Measurements from ENCODE around the gene ZNF331. TPM values are rescaled to one million over a fixed set of nuclear protein-coding genes. Genes with fewer than 3 reads are reported as not detected.

ZNF331 gene
- total and polyA plus RNA-seq, 7 donors, result 3.6 to 26.8 (median 16.8) TPM

GRCh38 chr19:53546758-53547513 is 9.0 kb downstream of the ZNF331 start:
- Histone ChIP-seq H3K4me3 (no peak overlapping the region), H3K27ac (peak overlapping the region in 3 of 4 donors; percentile 30 to 34 (median 33)), H3K36me3 (peaks cover 0 to 7% (median 0%) of the 10 kb centered on the region in 4 donors), H3K27me3 (no peaks in the 10 kb centered on the region), H3K4me1 (peaks cover 0 to 15% (median 3%) of the 10 kb centered on the region in 4 donors), H3K9me3 (no peaks in the 10 kb centered on the region)
- 52 to 75% methylated on average over 7 of the region's 7 CpGs for WGBS, 2 donors
- DNase-seq, result no peak
- intact Hi-C loops (cut with DNase I), result no loop called here
- TF ChIP-seq POLR2A (IDR thresholded peaks at IDR 0.05) (no peak), POLR2AphosphoS5 (IDR thresholded peaks at IDR 0.05) (no peak), EP300 (IDR thresholded peaks at IDR 0.05) (no peak)
- TF ChIP-seq, protein P1, sequence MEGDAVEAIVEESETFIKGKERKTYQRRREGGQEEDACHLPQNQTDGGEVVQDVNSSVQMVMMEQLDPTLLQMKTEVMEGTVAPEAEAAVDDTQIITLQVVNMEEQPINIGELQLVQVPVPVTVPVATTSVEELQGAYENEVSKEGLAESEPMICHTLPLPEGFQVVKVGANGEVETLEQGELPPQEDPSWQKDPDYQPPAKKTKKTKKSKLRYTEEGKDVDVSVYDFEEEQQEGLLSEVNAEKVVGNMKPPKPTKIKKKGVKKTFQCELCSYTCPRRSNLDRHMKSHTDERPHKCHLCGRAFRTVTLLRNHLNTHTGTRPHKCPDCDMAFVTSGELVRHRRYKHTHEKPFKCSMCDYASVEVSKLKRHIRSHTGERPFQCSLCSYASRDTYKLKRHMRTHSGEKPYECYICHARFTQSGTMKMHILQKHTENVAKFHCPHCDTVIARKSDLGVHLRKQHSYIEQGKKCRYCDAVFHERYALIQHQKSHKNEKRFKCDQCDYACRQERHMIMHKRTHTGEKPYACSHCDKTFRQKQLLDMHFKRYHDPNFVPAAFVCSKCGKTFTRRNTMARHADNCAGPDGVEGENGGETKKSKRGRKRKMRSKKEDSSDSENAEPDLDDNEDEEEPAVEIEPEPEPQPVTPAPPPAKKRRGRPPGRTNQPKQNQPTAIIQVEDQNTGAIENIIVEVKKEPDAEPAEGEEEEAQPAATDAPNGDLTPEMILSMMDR (IDR thresholded peaks at IDR 0.05), result no peak

DNA sequence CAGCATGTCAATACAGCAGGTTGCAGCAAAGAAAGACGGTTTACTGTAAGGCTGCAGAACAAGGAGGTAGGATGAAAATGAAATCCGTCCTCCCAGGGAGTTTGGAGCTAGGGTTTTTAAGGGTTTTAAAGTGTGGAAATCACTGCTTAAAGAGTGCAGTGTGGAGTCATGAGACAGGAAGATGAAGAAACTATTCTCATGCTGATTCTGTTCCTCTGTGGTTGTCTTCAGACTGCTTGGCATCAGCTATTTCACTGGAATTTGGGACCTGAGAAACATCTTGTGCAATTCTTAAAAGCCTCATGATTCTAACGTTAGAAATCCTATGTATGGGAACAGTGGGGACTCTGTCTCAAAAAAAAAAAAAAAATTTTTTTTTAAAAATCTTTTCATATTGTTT is 11.4 kb downstream of the ZNF331 start:
- H3K27ac ChIP-seq, result peak overlapping the region; percentile 55 to 66 (median 59)
- peak in 3 of 4 donors; percentile 11 to 52 (median 34) for TF ChIP-seq POLR2AphosphoS5 (IDR thresholded peaks at IDR 0.05)
- no peak for TF ChIP-seq POLR2A (IDR thresholded peaks at IDR 0.05)
- TF ChIP-seq, protein P1 (IDR thresholded peaks at IDR 0.05), result no peak
- TF ChIP-seq EP300 (IDR thresholded peaks at IDR 0.05), result peak in 2 of 4 donors; percentile 7 to 48
- intact Hi-C loops (cut with DNase I), result no loop called here
- H3K4me3 ChIP-seq, result no peak overlapping the region
- no peaks in the 10 kb centered on the region for H3K27me3 ChIP-seq
- no peaks in the 10 kb centered on the region for H3K9me3 ChIP-seq
- WGBS, 2 donors, result 57 to 71% methylated on average over 3 of the region's 3 CpGs
- H3K36me3 ChIP-seq, result no peaks in the 10 kb centered on the region
- H3K4me1 ChIP-seq, result peaks cover 0 to 24% (median 6%) of the 10 kb centered on the region in 4 donors
- no peak for DNase-seq

- no peak overlapping the region for H3K4me3 ChIP-seq
- H3K36me3 ChIP-seq, result peaks cover 0 to 2% (median 0%) of the 10 kb centered on the region in 4 donors
- WGBS, 2 donors, result 90 to 92% methylated on average over 6 of the region's 6 CpGs
- H3K4me1 ChIP-seq, result peaks cover 0 to 18% (median 6%) of the 10 kb centered on the region in 4 donors
- intact Hi-C loops (cut with DNase I), result no loop called here
- no peak for TF ChIP-seq EP300 (IDR thresholded peaks at IDR 0.05)
- TF ChIP-seq, protein P1 (IDR thresholded peaks at IDR 0.05), result no peak
- TF ChIP-seq POLR2AphosphoS5 (IDR thresholded peaks at IDR 0.05), result no peak
- no peak for TF ChIP-seq POLR2A (IDR thresholded peaks at IDR 0.05)
- H3K27ac ChIP-seq, result no peak overlapping the region
- H3K27me3 ChIP-seq, result no peaks in the 10 kb centered on the region
- no peaks in the 10 kb centered on the region for H3K9me3 ChIP-seq
- no peak for DNase-seq
Observed at GRCh38 chr19:53552001-53552721, 14.2 kb downstream of the ZNF331 start.

GRCh38 chr19:53553156-53553555 is 15.2 kb downstream of the ZNF331 start:
- DNase-seq, result no peak
- TF ChIP-seq EP300 (IDR thresholded peaks at IDR 0.05) (no peak), POLR2A (IDR thresholded peaks at IDR 0.05) (no peak), POLR2AphosphoS5 (IDR thresholded peaks at IDR 0.05) (no peak)
- TF ChIP-seq, protein P1 (IDR thresholded peaks at IDR 0.05), result no peak
- intact Hi-C loops (cut with DNase I), result no loop called here
- Histone ChIP-seq H3K4me1 (peaks cover 0 to 18% (median 6%) of the 10 kb centered on the region in 4 donors), H3K4me3 (no peak overlapping the region), H3K27ac (peak overlapping the region in 1 of 4 donors; percentile 89), H3K36me3 (peaks cover 0 to 2% (median 0%) of the 10 kb centered on the region in 4 donors), H3K9me3 (no peaks in the 10 kb centered on the region), H3K27me3 (no peaks in the 10 kb centered on the region)
- 78 to 84% methylated on average over 2 of the region's 2 CpGs for WGBS, 2 donors

Data from sigmoid colon (tissue), 7 donors.